Measurements from ENCODE around the gene MXRA8. TPM values are rescaled to one million over a fixed set of nuclear protein-coding genes. Genes with fewer than 3 reads are reported as not detected.

MXRA8 gene
- total and polyA plus RNA-seq, 2 donors from 2014 or later = 26.0 to 64.7 TPM

- H3K36me3 ChIP-seq (ENCODE audit: control insufficient read depth in 2 of 3, insufficient read depth in 3 of 3, low read length in 3 of 3) = peaks cover 4 to 14% (median 10%) of the 10 kb centered on the region in 3 donors
- no peak overlapping the region for H3K9ac ChIP-seq (ENCODE audit: low read length in 3 of 3)
- DNase-seq (no peak), FAIRE-seq (no peak)
- no peak overlapping the region for H3K27ac ChIP-seq (ENCODE audit: low read depth in 2 of 2, low read length in 2 of 2)
- intact Hi-C loops (cut with DNase I) = no loop called here
- TF ChIP-seq CTCF (IDR thresholded peaks at IDR 0.05; ENCODE audit: borderline replicate concordance, extremely low read depth, insufficient read depth) = no peak
- H3K27me3 ChIP-seq (ENCODE audit: control insufficient read depth, insufficient read depth, low read length) = no peaks in the 10 kb centered on the region
- no peaks in the 10 kb centered on the region for H3K4me1 ChIP-seq (ENCODE audit: control insufficient read depth in 2 of 3, insufficient read depth in 2 of 3, low read depth in 1 of 3, low read length in 3 of 3)
- H3K9me3 ChIP-seq (ENCODE audit: control insufficient read depth in 2 of 3, insufficient read depth in 1 of 3, low read length in 3 of 3) = no peaks in the 10 kb centered on the region
- H3K4me3 ChIP-seq (ENCODE audit: low read length in 3 of 3) = no peak overlapping the region
These were observed 21.9 kb downstream of the MXRA8 start for GRCh38 chr1:1336446-1336845.

- FAIRE-seq = no peak
- no peak overlapping the region for H3K9ac ChIP-seq (ENCODE audit: low read length in 3 of 3)
- H3K27ac ChIP-seq (ENCODE audit: low read depth in 2 of 2, low read length in 2 of 2) = no peak overlapping the region
- H3K4me3 ChIP-seq (ENCODE audit: low read length in 3 of 3) = no peak overlapping the region
- H3K4me1 ChIP-seq (ENCODE audit: control insufficient read depth in 2 of 3, insufficient read depth in 2 of 3, low read depth in 1 of 3, low read length in 3 of 3) = no peaks in the 10 kb centered on the region
- H3K9me3 ChIP-seq (ENCODE audit: control insufficient read depth in 2 of 3, insufficient read depth in 1 of 3, low read length in 3 of 3) = no peaks in the 10 kb centered on the region
- no peak for TF ChIP-seq CTCF (IDR thresholded peaks at IDR 0.05; ENCODE audit: borderline replicate concordance, extremely low read depth, insufficient read depth)
- DNase-seq = no peak
- no peaks in the 10 kb centered on the region for H3K27me3 ChIP-seq (ENCODE audit: control insufficient read depth, insufficient read depth, low read length)
- peaks cover 0 to 8% (median 4%) of the 10 kb centered on the region in 3 donors for H3K36me3 ChIP-seq (ENCODE audit: control insufficient read depth in 2 of 3, insufficient read depth in 3 of 3, low read length in 3 of 3)
- intact Hi-C loops (cut with DNase I) = no loop called here
These were observed 22.5 kb downstream of the MXRA8 start for GRCh38 chr1:1335792-1336248.

GRCh38 chr1:1335283-1335682, 23.1 kb downstream of the MXRA8 start:
- DNase-seq = no peak
- intact Hi-C loops (cut with DNase I) = no loop called here
- H3K36me3 ChIP-seq (ENCODE audit: control insufficient read depth in 2 of 3, insufficient read depth in 3 of 3, low read length in 3 of 3) = peaks cover 0 to 3% (median 0%) of the 10 kb centered on the region in 3 donors

More at GRCh38 chr1:1335283-1335682, 23.1 kb downstream of the MXRA8 start:
- no peak overlapping the region for H3K27ac ChIP-seq (ENCODE audit: low read depth in 2 of 2, low read length in 2 of 2)
- H3K4me3 ChIP-seq (ENCODE audit: low read length in 3 of 3) = no peak overlapping the region
- no peak for FAIRE-seq
- no peak overlapping the region for H3K9ac ChIP-seq (ENCODE audit: low read length in 3 of 3)
- TF ChIP-seq CTCF (IDR thresholded peaks at IDR 0.05; ENCODE audit: borderline replicate concordance, extremely low read depth, insufficient read depth) = no peak
- H3K4me1 ChIP-seq (ENCODE audit: control insufficient read depth in 2 of 3, insufficient read depth in 2 of 3, low read depth in 1 of 3, low read length in 3 of 3) = no peaks in the 10 kb centered on the region
- no peaks in the 10 kb centered on the region for H3K27me3 ChIP-seq (ENCODE audit: control insufficient read depth, insufficient read depth, low read length)
- H3K9me3 ChIP-seq (ENCODE audit: control insufficient read depth in 2 of 3, insufficient read depth in 1 of 3, low read length in 3 of 3) = no peaks in the 10 kb centered on the region

Measured in kidney (tissue), 14 donors.